ENCODE results near the gene AIF1L. TPM values are rescaled to one million over a fixed set of nuclear protein-coding genes. Genes with fewer than 3 reads are reported as not detected.

Gene AIF1L
- total and polyA plus RNA-seq, 2 of the 13 experiments (the other 11 are each of a cell fraction or from before 2014, with no cell fraction given) = 12.4 to 36.5 TPM

GRCh38 chr9:131096269-131097125 is at the start of gene AIF1L (continued):
- TF ChIP-seq ZBTB40 (IDR thresholded peaks at IDR 0.05) (no peak), ZBTB40 (CRISPR knock-in tag; IDR thresholded peaks at IDR 0.05) (no peak), ZNF563 (CRISPR knock-in tag; IDR thresholded peaks at IDR 0.05) (no peak; the same call in 1 of the 2 replicates), PBX2 (CRISPR knock-in tag; IDR thresholded peaks at IDR 0.05) (no peak), GLMP (CRISPR knock-in tag; IDR thresholded peaks at IDR 0.05; ENCODE audit: borderline replicate concordance) (no peak), SMARCC2 (IDR thresholded peaks at IDR 0.05) (no peak), ZHX1 (CRISPR knock-in tag; IDR thresholded peaks at IDR 0.05; ENCODE audit: low read depth) (no peak), JUND (CRISPR knock-in tag; IDR thresholded peaks at IDR 0.05) (no peak), ZFP41 (CRISPR knock-in tag; IDR thresholded peaks at IDR 0.05; ENCODE audit: borderline replicate concordance) (no peak), ELF4 (CRISPR knock-in tag; IDR thresholded peaks at IDR 0.05; ENCODE audit: borderline replicate concordance) (no peak), ZNF24 (IDR thresholded peaks at IDR 0.05) (no peak), ZFP82 (CRISPR knock-in tag; IDR thresholded peaks at IDR 0.05; ENCODE audit: borderline replicate concordance) (no peak), SP1 (IDR thresholded peaks at IDR 0.05) (no peak), SP1 (CRISPR knock-in tag; IDR thresholded peaks at IDR 0.05) (no peak), KDM6A (CRISPR knock-in tag; IDR thresholded peaks at IDR 0.05; ENCODE audit: low read depth) (no peak)
